Measurements from ENCODE around the gene OR5D18.
"Not testable (repeated sequence)": the region's sequence is repeated elsewhere in the genome, so short reads cannot be mapped to it uniquely, and the experiment has no call there.

Gene OR5D18

DNA sequence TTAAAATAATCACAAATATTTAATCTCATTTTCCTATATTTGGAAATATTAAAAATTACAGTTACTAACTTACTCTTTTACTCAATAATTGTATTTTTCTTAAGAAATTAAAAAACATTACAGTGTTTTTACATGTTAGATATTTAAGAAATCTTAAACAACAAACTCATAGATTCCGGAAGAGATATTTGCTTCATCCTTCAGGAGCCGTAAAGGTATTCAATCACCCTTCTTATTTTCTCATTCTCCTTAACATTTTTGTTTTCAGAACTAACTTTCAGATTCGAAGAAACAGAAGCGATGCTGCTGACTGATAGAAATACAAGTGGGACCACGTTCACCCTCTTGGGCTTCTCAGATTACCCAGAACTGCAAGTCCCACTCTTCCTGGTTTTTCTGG is at the start of gene OR5D18:
OR5D18 (plus strand) TSS at position 301 of the 400 bp plus-strand sequence; CDS start at position 301, 0 bp downstream.
- no peak for DNase-seq (ENCODE audit: low read depth in 1 of 2, low spot score in 1 of 2)
- in situ Hi-C loops (cut with HindIII; ENCODE audit: low pct_unique_long_range_greater_than_20kb, low sequenced_read_pairs): no loop called here
- no peak for TF ChIP-seq JUND (IDR thresholded peaks at IDR 0.05; ENCODE audit: low read depth)

DNA sequence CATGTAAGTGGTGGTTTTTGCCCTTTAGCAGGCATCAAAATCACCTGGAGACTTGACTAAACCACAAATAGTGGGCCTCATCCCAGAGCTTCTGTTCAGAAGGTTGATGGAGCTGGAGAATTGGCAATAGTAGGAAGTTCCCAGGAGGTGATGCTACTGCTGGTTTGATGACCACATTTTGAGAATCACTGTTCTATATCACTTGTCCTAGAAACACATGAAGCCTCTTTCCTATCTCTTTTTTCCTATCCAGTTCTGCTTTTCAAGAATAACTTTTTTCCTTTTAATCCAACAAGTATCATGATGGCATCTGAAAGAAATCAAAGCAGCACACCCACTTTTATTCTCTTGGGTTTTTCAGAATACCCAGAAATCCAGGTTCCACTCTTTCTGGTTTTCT is 46.3 kb upstream of the OR5D18 start, which contains the start of gene OR5D13:
OR5D13 (plus strand) TSS at position 301 of the 400 bp plus-strand sequence; CDS start at position 301, 0 bp downstream.
- in situ Hi-C loops (cut with HindIII; ENCODE audit: low pct_unique_long_range_greater_than_20kb, low sequenced_read_pairs): no loop called here
- TF ChIP-seq JUND (IDR thresholded peaks at IDR 0.05; ENCODE audit: low read depth): no peak
- no peak for DNase-seq (ENCODE audit: low read depth in 1 of 2, low spot score in 1 of 2)

DNA sequence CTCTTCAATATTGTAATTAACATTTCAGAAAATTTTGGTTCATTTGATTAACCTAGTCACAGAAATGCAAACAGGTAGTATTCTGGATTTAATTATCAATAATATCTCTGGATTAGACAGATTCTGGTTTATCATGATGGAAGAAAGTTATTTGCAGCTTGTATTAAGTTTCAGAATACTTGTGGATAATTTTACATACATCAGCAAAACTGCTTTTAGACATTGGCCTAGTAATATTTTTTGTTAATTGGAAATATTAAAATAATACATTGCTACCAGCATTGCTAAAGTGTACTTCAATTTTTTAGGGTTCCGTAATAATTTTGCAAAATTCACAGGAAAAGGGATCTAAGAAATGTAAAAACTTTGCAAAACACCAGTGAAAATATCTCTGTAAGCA is 27.8 kb upstream of the OR5D18 start:
- in situ Hi-C loops (cut with HindIII; ENCODE audit: low pct_unique_long_range_greater_than_20kb, low sequenced_read_pairs): no loop called here
- TF ChIP-seq JUND (IDR thresholded peaks at IDR 0.05; ENCODE audit: low read depth): no peak
- no peak for DNase-seq (ENCODE audit: low read depth in 1 of 2, low spot score in 1 of 2)

DNA sequence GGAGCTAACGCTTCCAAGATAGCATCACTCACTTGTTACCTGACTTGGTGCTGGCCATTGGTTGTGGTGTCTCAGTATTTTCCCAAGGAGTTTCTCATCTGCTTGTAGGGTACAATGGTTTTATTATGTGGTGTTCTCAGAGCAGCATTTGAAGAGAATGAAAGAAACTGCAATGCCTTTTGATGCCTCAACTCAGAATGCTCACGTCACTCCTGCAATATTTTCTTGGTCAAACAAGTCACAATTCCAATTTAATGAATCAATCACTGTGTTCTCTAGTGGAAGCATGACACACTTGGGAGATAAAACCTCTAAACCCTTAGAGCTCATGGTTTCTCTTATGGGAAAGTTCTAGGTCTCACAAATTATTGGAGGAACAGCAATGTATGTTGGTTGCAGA is 26.1 kb upstream of the OR5D18 start:
- no peak for TF ChIP-seq JUND (IDR thresholded peaks at IDR 0.05; ENCODE audit: low read depth)
- in situ Hi-C loops (cut with HindIII; ENCODE audit: low pct_unique_long_range_greater_than_20kb, low sequenced_read_pairs): no loop called here
- DNase-seq (ENCODE audit: low read depth in 1 of 2, low spot score in 1 of 2): no peak

DNA sequence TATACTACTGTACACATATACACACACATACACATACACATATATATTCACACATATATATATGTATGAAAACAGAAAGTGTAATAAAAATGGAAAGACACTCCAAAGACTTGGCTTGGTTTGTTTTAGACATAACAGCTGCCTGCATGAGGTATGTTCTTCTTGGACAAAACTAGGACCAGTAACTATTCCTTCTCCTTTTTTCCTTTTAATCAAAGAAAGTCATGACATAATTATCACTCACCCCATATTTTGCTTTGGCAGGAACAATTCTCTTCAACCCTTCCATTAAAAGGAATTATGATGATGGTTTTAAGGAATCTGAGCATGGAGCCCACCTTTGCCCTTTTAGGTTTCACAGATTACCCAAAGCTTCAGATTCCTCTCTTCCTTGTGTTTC is 24.2 kb upstream of the OR5D18 start, which contains the start of gene OR5D14:
OR5D14 (plus strand) TSS at position 301 of the 400 bp plus-strand sequence; CDS start at position 301, 0 bp downstream.
- no peak for DNase-seq (ENCODE audit: low read depth in 1 of 2, low spot score in 1 of 2)
- in situ Hi-C loops (cut with HindIII; ENCODE audit: low pct_unique_long_range_greater_than_20kb, low sequenced_read_pairs): no loop called here
- TF ChIP-seq JUND (IDR thresholded peaks at IDR 0.05; ENCODE audit: low read depth): no peak

DNA sequence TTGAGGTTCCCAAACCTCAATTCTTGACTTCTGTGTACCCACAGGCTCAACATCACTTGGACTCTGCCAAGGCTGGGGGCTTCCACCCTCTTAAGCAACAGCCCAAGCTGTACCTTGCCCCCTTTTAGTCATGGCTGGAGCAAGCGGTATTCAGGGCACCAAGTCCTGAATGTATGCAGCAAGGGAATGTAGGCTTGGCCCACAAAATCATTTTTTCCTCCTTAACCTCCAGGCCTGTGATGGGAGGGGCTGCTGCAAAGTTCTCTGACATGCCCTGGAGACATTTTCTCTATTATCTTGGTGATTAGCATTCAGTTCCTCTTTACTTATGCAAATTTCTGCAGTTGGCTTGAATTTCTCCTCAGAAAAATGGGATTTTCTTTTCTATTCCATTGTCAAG is 13.2 kb upstream of the OR5D18 start:
- in situ Hi-C loops (cut with HindIII; ENCODE audit: low pct_unique_long_range_greater_than_20kb, low sequenced_read_pairs): no loop called here
- TF ChIP-seq JUND (IDR thresholded peaks at IDR 0.05; ENCODE audit: low read depth): no peak
- DNase-seq (ENCODE audit: low read depth in 1 of 2, low spot score in 1 of 2): no peak

DNA sequence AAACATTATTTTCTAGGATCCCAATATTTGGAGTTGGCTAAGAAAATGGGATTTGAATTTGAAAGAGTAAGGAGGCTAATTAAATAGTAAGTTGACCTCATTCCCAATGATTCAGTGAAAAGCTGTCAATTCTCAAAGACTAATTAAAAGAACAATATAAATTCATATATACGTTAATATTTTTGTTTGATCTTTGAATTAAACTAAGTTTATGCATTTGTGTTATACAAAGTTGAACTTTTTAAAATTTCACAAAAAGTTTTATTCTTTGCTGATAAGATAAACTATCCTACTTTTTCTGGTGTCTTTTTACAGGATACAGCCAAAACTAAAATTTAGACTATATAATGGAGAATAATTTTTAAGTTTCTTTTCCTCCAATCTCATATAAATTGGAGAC is 8.4 kb upstream of the OR5D18 start, which contains the start of gene OR5L1:
OR5L1 (plus strand) TSS at position 301 of the 400 bp plus-strand sequence. CDS start 100 bp downstream, outside the sequence.
- in situ Hi-C loops (cut with HindIII; ENCODE audit: low pct_unique_long_range_greater_than_20kb, low sequenced_read_pairs): no loop called here
- DNase-seq (ENCODE audit: low read depth in 1 of 2, low spot score in 1 of 2): no peak
- TF ChIP-seq JUND (IDR thresholded peaks at IDR 0.05; ENCODE audit: low read depth): no peak

DNA sequence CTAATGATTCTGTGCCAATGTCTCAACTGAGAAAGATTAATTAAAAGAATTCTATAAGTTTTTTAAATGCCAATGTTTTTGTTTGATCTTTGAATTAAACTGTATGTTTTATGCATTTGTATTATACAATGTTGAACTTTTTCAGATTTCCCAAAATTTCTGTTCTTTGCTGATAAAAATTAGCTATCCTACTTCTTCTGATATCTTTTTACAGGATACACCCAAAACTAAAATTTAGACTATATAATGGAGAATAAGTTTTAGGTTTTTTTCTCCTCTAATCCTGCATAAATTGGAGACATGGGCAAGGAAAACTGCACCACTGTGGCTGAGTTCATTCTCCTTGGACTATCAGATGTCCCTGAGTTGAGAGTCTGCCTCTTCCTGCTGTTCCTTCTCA is 7.5 kb downstream of the OR5D18 start, which contains the start of gene OR5L2:
OR5L2 (plus strand) TSS at position 301 of the 400 bp plus-strand sequence; CDS start at position 301, 0 bp downstream.
- no peak for TF ChIP-seq JUND (IDR thresholded peaks at IDR 0.05; ENCODE audit: low read depth)
- DNase-seq (ENCODE audit: low read depth in 1 of 2, low spot score in 1 of 2): no peak
- in situ Hi-C loops (cut with HindIII; ENCODE audit: low pct_unique_long_range_greater_than_20kb, low sequenced_read_pairs): no loop called here

DNA sequence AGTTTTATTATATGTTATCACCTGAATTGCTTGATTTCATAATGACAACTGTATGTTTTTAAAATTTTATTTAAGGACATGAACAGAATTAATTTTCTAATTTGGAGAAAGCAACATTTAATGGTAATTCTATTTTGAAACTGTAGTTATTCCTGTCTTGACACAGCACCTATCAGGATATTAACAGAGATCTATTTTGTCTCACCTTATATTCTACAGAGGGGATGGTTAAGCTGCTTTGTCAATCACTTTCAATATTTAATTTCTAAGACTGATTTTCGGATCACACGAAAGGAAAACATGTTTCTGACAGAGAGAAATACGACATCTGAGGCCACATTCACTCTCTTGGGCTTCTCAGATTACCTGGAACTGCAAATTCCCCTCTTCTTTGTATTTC is 19.0 kb downstream of the OR5D18 start, which contains the start of gene OR5D16:
OR5D16 (plus strand) TSS at position 301 of the 400 bp plus-strand sequence; CDS start at position 301, 0 bp downstream.
- TF ChIP-seq JUND (IDR thresholded peaks at IDR 0.05; ENCODE audit: low read depth): no peak
- in situ Hi-C loops (cut with HindIII; ENCODE audit: low pct_unique_long_range_greater_than_20kb, low sequenced_read_pairs): no loop called here
- DNase-seq (ENCODE audit: low read depth in 1 of 2, low spot score in 1 of 2): no peak

DNA sequence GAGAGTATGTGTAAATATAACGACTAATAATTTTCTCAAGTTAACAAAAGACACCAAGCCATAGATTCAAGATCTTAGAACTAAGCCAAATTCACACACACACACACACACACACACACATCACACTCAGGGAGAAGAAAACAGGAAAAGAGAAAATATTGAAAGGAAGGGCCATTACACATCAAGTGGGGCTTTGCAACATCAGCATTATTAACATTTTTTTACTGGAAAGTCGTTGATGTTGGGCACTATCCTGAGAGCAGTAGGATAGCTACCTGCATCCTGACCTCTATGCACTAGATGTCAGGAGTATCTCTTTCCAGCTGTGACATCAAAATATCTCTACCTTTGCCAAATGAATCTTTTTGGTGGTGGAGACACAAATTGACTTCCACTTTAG is 28.0 kb downstream of the OR5D18 start:
- no peak for TF ChIP-seq JUND (IDR thresholded peaks at IDR 0.05; ENCODE audit: low read depth)

DNA sequence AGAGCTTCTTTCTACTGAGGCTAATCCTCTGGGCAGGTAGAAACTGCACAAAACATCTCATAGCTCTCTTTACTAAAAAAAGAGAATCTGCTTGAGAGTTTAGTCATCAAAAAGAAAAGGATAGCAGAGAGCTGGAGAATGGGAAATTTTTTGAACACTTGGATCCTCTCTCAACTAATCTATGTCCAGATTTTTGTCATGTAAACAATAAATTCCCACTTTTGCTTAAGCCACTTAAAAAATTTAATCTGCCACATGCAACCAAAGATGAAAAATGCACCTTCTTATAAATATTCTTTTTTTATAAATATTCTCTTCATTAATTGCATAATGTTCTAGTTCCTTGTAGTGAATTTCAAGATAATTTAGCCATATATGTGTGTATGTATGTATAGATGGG is 29.6 kb downstream of the OR5D18 start:
- in situ Hi-C loops (cut with HindIII; ENCODE audit: low pct_unique_long_range_greater_than_20kb, low sequenced_read_pairs): no loop called here
- DNase-seq (ENCODE audit: low read depth in 1 of 2, low spot score in 1 of 2): no peak
- no peak for TF ChIP-seq JUND (IDR thresholded peaks at IDR 0.05; ENCODE audit: low read depth)

More for the DNA sequence above, 28.0 kb downstream of the OR5D18 start:
- no peak for DNase-seq (ENCODE audit: low read depth in 1 of 2, low spot score in 1 of 2)
- in situ Hi-C loops (cut with HindIII; ENCODE audit: low pct_unique_long_range_greater_than_20kb, low sequenced_read_pairs): no loop called here

DNA sequence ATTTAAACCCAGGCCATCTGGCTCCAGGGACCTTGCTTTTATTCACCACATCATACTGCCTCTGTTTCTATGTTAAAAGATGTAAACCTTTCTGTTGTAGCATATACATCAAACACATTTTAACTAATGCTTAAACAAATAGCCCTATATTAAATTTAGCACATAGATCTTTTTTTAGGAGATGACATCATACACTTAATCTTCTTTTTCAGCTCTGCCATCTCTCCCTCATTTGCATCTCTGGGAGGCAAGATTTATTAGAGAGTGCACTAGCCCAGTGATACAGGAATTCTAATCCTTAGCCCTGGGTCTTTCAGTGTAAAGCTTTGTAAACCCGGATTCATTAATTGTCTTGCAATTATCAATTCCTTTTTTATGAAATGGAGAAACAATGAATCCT is 32.7 kb downstream of the OR5D18 start:
- in situ Hi-C loops (cut with HindIII; ENCODE audit: low pct_unique_long_range_greater_than_20kb, low sequenced_read_pairs): no loop called here
- TF ChIP-seq JUND (IDR thresholded peaks at IDR 0.05; ENCODE audit: low read depth): no peak
- no peak for DNase-seq (ENCODE audit: low read depth in 1 of 2, low spot score in 1 of 2)

DNA sequence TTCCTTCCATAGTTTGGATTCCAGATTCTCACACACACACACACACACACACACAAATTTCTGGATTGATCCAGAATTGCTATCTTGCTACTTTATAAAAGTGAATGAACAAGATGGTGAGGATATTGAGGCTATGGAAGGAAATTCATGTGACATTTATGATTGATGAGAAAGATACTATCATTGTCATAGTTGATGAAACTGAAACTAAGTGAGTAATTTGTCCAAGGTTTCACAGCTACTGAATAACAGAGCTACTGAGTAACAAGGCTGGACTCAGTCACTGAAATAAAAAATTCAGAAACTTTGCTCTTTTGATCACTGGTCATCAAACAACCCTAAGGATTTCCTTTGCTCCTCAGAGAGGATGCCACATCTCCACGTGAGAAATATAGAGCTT is 35.3 kb downstream of the OR5D18 start:
- no peak for DNase-seq (ENCODE audit: low read depth in 1 of 2, low spot score in 1 of 2)
- no peak for TF ChIP-seq JUND (IDR thresholded peaks at IDR 0.05; ENCODE audit: low read depth)
- in situ Hi-C loops (cut with HindIII; ENCODE audit: low pct_unique_long_range_greater_than_20kb, low sequenced_read_pairs): no loop called here

DNA sequence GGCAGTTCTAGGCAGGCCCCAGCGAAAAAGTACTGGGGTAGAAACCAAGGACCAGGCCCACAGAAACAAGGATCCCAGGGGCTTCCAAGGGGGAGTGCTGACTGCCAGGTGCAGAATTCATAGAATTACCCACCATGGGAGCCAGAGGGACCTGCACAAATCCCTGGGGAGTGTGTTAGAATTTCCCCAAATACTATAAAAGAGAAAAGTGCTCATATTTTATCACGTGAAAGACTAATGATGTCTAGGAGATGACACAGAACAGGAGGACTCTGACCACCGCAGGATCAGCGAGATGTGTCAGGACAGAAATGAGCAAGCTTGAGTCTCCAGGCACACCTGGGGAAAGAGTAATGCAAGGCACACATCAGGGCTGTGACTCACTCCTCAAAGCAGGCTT is 47.9 kb downstream of the OR5D18 start:
- in situ Hi-C loops (cut with HindIII; ENCODE audit: low pct_unique_long_range_greater_than_20kb, low sequenced_read_pairs); DNase-seq (ENCODE audit: low read depth in 1 of 2, low spot score in 1 of 2): not testable (repeated sequence)
